Transverse colon (tissue), 4 donors: ENCODE measurements around the gene ZNF516. TPM values are rescaled to one million over a fixed set of nuclear protein-coding genes. Genes with fewer than 3 reads are reported as not detected.

ENCODE experiments used
- DNase-seq: peaks from one replicate; pipeline ENCODE4 v3.0.0-alpha.2; 2019
- H3K27ac ChIP-seq, 4 donors: fragments of 200-600 bp; sonication (generic); 2 replicates each; pipeline ENCODE4 v1.5.1; 2016 to 2018; ENCODE audit warnings: inconsistent platforms in 4 of 4
- H3K27me3 ChIP-seq: fragments of 200-600 bp; sonication (generic); 2 replicates; pipeline ENCODE4 v1.5.1; 2017; ENCODE audit warnings: inconsistent platforms
- H3K36me3 ChIP-seq, 4 donors: fragments of 200-600 bp; sonication (generic); 2 replicates each; pipeline ENCODE4 v1.5.1; 2017 to 2019; ENCODE audit warnings: inconsistent platforms in 4 of 4
- H3K4me1 ChIP-seq, 4 donors: fragments of 200-600 bp; sonication (generic); 2 replicates each; pipeline ENCODE4 v1.5.1; 2017 to 2020; ENCODE audit warnings: inconsistent platforms in 4 of 4
- H3K4me3 ChIP-seq, 4 donors: fragments of 200-600 bp; sonication (generic); 1 replicate in 1 of 4; 2 replicates in 3 of 4; pipeline versions ENCODE4 v1.5.1 to v1.6.1; 2017 to 2019; ENCODE audit warnings: inconsistent platforms in 4 of 4
- H3K9me3 ChIP-seq, 2 donors: fragments of 200-600 bp; sonication (generic); 2 replicates each; pipeline ENCODE4 v1.5.1; 2017 to 2019; ENCODE audit warnings: inconsistent platforms in 2 of 2
- EP300 ChIP-seq: sonication (generic); formaldehyde crosslinking; IDR thresholded peaks from one replicate; pipeline ENCODE4 v1.6.1; 2017; ENCODE audit warnings: antibody characterized with exemption, low read depth
- POLR2A ChIP-seq: fragments of 450-650 bp; IDR thresholded peaks from one replicate; pipeline ENCODE4 v1.6.1; 2016; ENCODE audit warnings: antibody characterized with exemption, mild to moderate bottlenecking, moderate library complexity
- POLR2AphosphoS5 ChIP-seq, 3 donors: sonication (generic); formaldehyde crosslinking; IDR thresholded peaks; one replicate each; pipeline ENCODE4 v1.6.1; 2016; ENCODE audit warnings: antibody characterized with exemption in 3 of 3
- WGBS, 2 donors: methylation state at CpG; one replicate each; pipeline ENCODE4 v1.1.5; 2018; ENCODE audit warnings: low coverage in 1 of 2; 5-methylcytosine and 5-hydroxymethylcytosine counted together
- in situ Hi-C, 4 donors: fragments of 200-750 bp; cut with MboI; loops; one replicate each; pipeline versions ENCODE4 v1.15.0 to v1.15.1; 2017; ENCODE audit warnings: low sequenced_read_pairs in 3 of 4, low pct_ligation_motif_present in 1 of 4, low pct_unique_long_range_greater_than_20kb in 1 of 4
- intact Hi-C: fragments of 100-400 bp; cut with DNase I; formaldehyde crosslinking; loops from one replicate; pipeline ENCODE4 v1.15.1; 2023; ENCODE audit warnings: low total_unique reads
- total RNA-seq, 4 donors: library from RNA; depleted of rRNA; stranded (reverse); fragments of >200 nt; gene quantifications; one replicate each; pipeline ENCODE4 v1.1.0, GENCODE V29; 2016
- TF ChIP-seq, protein P1 (sequence below), 5 experiments: fragments of 200-600 bp in 3 of 5; fragments of 450-650 bp in 2 of 5; sonication (generic) in 3 of 5; IDR thresholded peaks; 1 replicate in 2 of 5; 2 replicates in 3 of 5; pipeline ENCODE4 v1.5.1; 2016 to 2017; ENCODE audit warnings: antibody characterized with exemption in 5 of 5, inconsistent platforms in 3 of 5, mild to moderate bottlenecking in 2 of 5, moderate library complexity in 1 of 5

ZNF516 gene
- total RNA-seq, 4 donors from 2014 or later: 19.4 to 37.8 (median 26.7) TPM

DNA sequence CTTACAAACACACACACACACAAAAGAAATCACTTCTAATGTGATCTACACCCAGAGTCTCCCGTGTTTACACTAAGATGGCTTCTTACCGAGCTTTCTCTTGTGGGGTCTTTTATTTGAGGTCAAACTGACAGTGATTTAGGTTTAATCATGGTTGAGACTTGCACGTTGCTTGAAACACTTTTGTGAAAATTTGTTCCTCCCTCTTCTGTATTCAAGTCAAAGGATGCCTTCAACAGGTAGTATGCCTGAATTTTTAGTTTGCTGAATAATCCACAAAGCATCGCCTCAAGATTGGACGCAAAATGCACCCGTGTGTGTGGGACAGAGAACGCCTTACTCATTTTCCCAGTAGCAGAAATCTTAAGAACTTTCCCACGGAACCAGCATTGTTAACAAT is 4.0 kb upstream of the ZNF516 start:
- Histone ChIP-seq H3K9me3 (no peaks in the 10 kb centered on the region), H3K4me3 (no peak overlapping the region), H3K4me1 (peaks cover 0 to 4% (median under 1%) of the 10 kb centered on the region in 4 donors), H3K36me3 (no peaks in the 10 kb centered on the region), H3K27me3 (no peaks in the 10 kb centered on the region), H3K27ac (no peak overlapping the region)
- intact Hi-C loops: no loop called here
- TF ChIP-seq, protein P1, sequence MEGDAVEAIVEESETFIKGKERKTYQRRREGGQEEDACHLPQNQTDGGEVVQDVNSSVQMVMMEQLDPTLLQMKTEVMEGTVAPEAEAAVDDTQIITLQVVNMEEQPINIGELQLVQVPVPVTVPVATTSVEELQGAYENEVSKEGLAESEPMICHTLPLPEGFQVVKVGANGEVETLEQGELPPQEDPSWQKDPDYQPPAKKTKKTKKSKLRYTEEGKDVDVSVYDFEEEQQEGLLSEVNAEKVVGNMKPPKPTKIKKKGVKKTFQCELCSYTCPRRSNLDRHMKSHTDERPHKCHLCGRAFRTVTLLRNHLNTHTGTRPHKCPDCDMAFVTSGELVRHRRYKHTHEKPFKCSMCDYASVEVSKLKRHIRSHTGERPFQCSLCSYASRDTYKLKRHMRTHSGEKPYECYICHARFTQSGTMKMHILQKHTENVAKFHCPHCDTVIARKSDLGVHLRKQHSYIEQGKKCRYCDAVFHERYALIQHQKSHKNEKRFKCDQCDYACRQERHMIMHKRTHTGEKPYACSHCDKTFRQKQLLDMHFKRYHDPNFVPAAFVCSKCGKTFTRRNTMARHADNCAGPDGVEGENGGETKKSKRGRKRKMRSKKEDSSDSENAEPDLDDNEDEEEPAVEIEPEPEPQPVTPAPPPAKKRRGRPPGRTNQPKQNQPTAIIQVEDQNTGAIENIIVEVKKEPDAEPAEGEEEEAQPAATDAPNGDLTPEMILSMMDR (IDR thresholded peaks at IDR 0.05): no peak
- TF ChIP-seq EP300 (no peak), POLR2AphosphoS5 (IDR thresholded peaks at IDR 0.05) (no peak), POLR2A (no peak)
- in situ Hi-C loops: no loop called here
- WGBS, 2 donors: 78 to 80% methylated on average over 8 of the region's 8 CpGs
- no peak for DNase-seq

DNA sequence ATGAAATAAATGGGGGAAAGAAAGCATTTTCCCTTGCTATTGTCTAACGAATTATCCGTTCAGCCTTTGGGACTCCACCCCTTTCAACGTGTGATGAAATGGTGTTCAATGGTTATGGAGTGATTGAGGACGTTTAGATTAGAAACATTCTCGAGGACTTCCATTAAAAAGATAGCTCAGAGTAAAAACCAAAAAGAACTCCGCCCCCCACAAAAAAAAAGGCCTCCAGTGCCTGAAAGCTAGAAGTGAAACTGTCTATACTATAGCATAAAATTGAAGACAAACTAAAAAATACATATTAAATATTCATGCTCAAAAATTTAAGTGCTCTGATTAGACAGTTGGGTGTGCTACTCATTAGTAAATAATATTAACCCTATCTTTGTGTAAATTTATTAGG is 3.0 kb upstream of the ZNF516 start:
- H3K4me1 ChIP-seq: peaks cover 0 to 8% (median 2%) of the 10 kb centered on the region in 4 donors
- H3K27ac ChIP-seq: no peak overlapping the region
- H3K36me3 ChIP-seq: no peaks in the 10 kb centered on the region
- no peak overlapping the region for H3K4me3 ChIP-seq
- 24 to 39% methylated on average over 6 of the region's 6 CpGs for WGBS, 2 donors
- H3K9me3 ChIP-seq: no peaks in the 10 kb centered on the region
- intact Hi-C loops: no loop called here
- H3K27me3 ChIP-seq: no peaks in the 10 kb centered on the region
- DNase-seq: no peak
- no peak for TF ChIP-seq EP300
- no peak for TF ChIP-seq POLR2AphosphoS5 (IDR thresholded peaks at IDR 0.05)
- TF ChIP-seq, protein P1 (IDR thresholded peaks at IDR 0.05): no peak
- no peak for TF ChIP-seq POLR2A
- in situ Hi-C loops: no loop called here

DNA sequence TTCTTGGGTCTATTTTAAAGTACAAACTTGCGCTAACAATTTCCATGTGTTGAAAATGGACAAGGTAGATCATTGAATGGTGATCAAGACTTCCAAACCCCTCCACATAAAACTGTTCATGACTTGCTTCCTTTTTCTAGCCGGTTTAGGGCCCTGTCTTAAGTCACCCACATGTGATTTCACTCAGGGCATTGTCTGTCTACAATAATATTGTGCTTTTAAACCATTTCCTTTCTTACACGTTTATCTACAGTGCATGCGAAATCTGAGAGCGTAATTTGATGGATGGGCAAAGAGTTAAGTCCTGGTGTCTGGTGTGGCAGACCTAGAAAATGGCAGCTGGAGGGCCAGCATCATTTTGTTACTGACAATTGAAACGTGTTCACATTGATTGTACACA is 2.0 kb upstream of the ZNF516 start:
- Histone ChIP-seq H3K4me3 (no peak overlapping the region), H3K27ac (peak overlapping the region; percentile 80 to 87 (median 83))
- TF ChIP-seq EP300 (no peak), POLR2AphosphoS5 (IDR thresholded peaks at IDR 0.05) (no peak), POLR2A (no peak)
- TF ChIP-seq, protein P1 (IDR thresholded peaks at IDR 0.05): no peak

DNA sequence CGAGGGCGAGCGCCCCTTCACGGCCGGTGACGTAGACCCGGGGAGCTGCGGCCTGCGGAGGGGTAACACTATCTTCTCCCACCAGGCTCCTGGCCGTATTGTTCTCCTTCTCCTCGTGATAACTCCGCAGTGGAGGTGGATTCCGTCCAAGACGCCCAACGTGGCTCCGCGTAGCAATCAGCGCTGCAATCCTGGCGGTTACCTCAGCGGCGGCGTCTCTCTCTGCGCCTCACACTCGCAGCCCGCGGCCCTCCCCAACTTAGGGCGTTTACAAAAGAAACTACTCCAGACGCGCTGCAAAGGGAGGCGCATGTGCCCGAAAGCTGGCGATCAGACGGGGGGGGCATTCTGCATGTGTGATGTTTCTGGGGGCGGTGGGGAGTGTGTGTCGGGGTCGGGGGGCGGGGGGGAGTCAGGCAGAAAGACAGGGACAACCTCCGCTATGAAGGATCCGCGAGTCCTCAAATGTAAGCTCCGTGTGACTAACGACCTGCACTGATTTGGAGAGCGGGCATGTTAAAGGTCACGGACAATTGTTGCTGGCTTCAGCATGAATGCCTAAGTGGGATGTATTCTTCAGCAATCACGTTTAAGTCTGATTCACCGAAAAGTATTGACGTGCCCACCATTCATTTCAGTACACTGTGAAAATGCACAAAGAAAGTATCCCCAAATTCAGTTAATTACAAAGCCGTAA is 1.3 kb upstream of the ZNF516 start:
- intact Hi-C loops: no loop called here
- in situ Hi-C loops: no loop called here

More for the DNA sequence above, 2.0 kb upstream of the ZNF516 start:
- in situ Hi-C loops (no loop called here), intact Hi-C loops (no loop called here)
- no peaks in the 10 kb centered on the region for H3K9me3 ChIP-seq
- H3K4me1 ChIP-seq: peaks cover 0 to 8% (median 4%) of the 10 kb centered on the region in 4 donors
- H3K36me3 ChIP-seq: no peaks in the 10 kb centered on the region
- WGBS, 2 donors: 50 to 64% methylated on average over 2 to 6 of the region's 6 CpGs
- H3K27me3 ChIP-seq: no peaks in the 10 kb centered on the region
- DNase-seq: no peak

More for the DNA sequence above, 1.3 kb upstream of the ZNF516 start:
- Histone ChIP-seq H3K27me3 (no peaks in the 10 kb centered on the region), H3K27ac (peak overlapping the region; percentile 80 to 87 (median 83)), H3K4me1 (peaks cover 0 to 12% (median 4%) of the 10 kb centered on the region in 4 donors), H3K4me3 (peak overlapping the region; percentile 60 to 84 (median 74)), H3K9me3 (no peaks in the 10 kb centered on the region), H3K36me3 (no peaks in the 10 kb centered on the region)
- DNase-seq: peak; percentile 72
- TF ChIP-seq POLR2A (no peak), POLR2AphosphoS5 (IDR thresholded peaks at IDR 0.05) (peak in 2 of 3 donors; percentile 11 to 21)
- 12 to 55% methylated on average over 4 to 45 of the region's 48 CpGs for WGBS, 2 donors
